Measurements from ENCODE around the gene CCDC102B.

GRCh38 chr18:68972176-68972575 lies 174.3 kb downstream of the CCDC102B start:
- no peak for TF ChIP-seq PHF8 (conservative IDR thresholded peaks at IDR 0.05; ENCODE audit: low read depth, low read length)
- TF ChIP-seq CTCF (IDR thresholded peaks at IDR 0.05; ENCODE audit: control extremely low read depth in 1 of 3, insufficient read depth in 1 of 3, low read depth in 1 of 3, low read length in 3 of 3): no peak
- no peak for TF ChIP-seq YY1 (IDR thresholded peaks at IDR 0.05; ENCODE audit: low read depth, low read length)
- TF ChIP-seq NRF1 (IDR thresholded peaks at IDR 0.05; ENCODE audit: low read depth, low read length): no peak
- TF ChIP-seq POLR2A (IDR thresholded peaks at IDR 0.05; ENCODE audit: control extremely low read depth in 1 of 2, low read depth in 2 of 2, low read length in 2 of 2): no peak
- no peak for TF ChIP-seq HDAC2 (IDR thresholded peaks at IDR 0.05; ENCODE audit: borderline replicate concordance in 1 of 2, low read depth in 2 of 2, low read length in 2 of 2)
- no peak for TF ChIP-seq EZH2 (IDR thresholded peaks at IDR 0.05; ENCODE audit: low read depth, low read length, severe bottlenecking)
- no peak for TF ChIP-seq TCF12 (IDR thresholded peaks at IDR 0.05; ENCODE audit: low read depth, low read length)
- TF ChIP-seq RXRA (IDR thresholded peaks at IDR 0.05; ENCODE audit: insufficient read depth, low read depth, low read length): no peak
- TF ChIP-seq TBP (IDR thresholded peaks at IDR 0.05; ENCODE audit: low read depth, low read length): no peak
- no peak for TF ChIP-seq SP1 (IDR thresholded peaks at IDR 0.05; ENCODE audit: low read depth, low read length)
- TF ChIP-seq GABPA (IDR thresholded peaks at IDR 0.05; ENCODE audit: borderline replicate concordance, insufficient read depth, low read length): no peak
- no peak for TF ChIP-seq RFX5 (IDR thresholded peaks at IDR 0.05; ENCODE audit: borderline replicate concordance, low read depth, low read length)
- TF ChIP-seq RBBP5 (IDR thresholded peaks at IDR 0.05; ENCODE audit: borderline replicate concordance, low read depth, low read length): no peak
